Measurements from ENCODE around the gene SEL1L2.

The SEL1L2 gene

GRCh38 chr20:13891575-13891974 lies 98.8 kb downstream of the SEL1L2 start:
- Histone ChIP-seq H3K9ac (ENCODE audit: low read length) (no peak overlapping the region), H3K4me1 (ENCODE audit: control insufficient read depth, insufficient read depth, low read length) (peaks cover 7% of the 10 kb centered on the region), H3K9me3 (ENCODE audit: control insufficient read depth, low read length) (peaks cover 16% of the 10 kb centered on the region), H3K27me3 (replicated peaks; ENCODE audit: control insufficient read depth, insufficient read depth, low read length) (no peaks in the 10 kb centered on the region), H3K4me3 (ENCODE audit: low read length) (no peak overlapping the region), H3K36me3 (ENCODE audit: control insufficient read depth, insufficient read depth, low read length, severe bottlenecking) (no peaks in the 10 kb centered on the region)
- no peak for DNase-seq (ENCODE audit: low read depth)

GRCh38 chr20:13884803-13885202 lies 105.6 kb downstream of the SEL1L2 start:
- H3K4me3 ChIP-seq (ENCODE audit: low read length) = no peak overlapping the region
- no peaks in the 10 kb centered on the region for H3K27me3 ChIP-seq (replicated peaks; ENCODE audit: control insufficient read depth, insufficient read depth, low read length)
- H3K9me3 ChIP-seq (ENCODE audit: control insufficient read depth, low read length) = no peaks in the 10 kb centered on the region
- no peak overlapping the region for H3K9ac ChIP-seq (ENCODE audit: low read length)
- DNase-seq (ENCODE audit: low read depth) = no peak
- H3K36me3 ChIP-seq (ENCODE audit: control insufficient read depth, insufficient read depth, low read length, severe bottlenecking) = no peaks in the 10 kb centered on the region
- peaks cover 18% of the 10 kb centered on the region for H3K4me1 ChIP-seq (ENCODE audit: control insufficient read depth, insufficient read depth, low read length)

GRCh38 chr20:13883425-13883824 lies 107.0 kb downstream of the SEL1L2 start:
- no peak for DNase-seq (ENCODE audit: low read depth)

GRCh38 chr20:13878566-13878965 lies 111.8 kb downstream of the SEL1L2 start:
- Histone ChIP-seq H3K4me1 (ENCODE audit: control insufficient read depth, insufficient read depth, low read length) (peaks cover 11% of the 10 kb centered on the region), H3K9me3 (ENCODE audit: control insufficient read depth, low read length) (no peaks in the 10 kb centered on the region), H3K9ac (ENCODE audit: low read length) (no peak overlapping the region), H3K27me3 (replicated peaks; ENCODE audit: control insufficient read depth, insufficient read depth, low read length) (no peaks in the 10 kb centered on the region), H3K4me3 (ENCODE audit: low read length) (no peak overlapping the region), H3K36me3 (ENCODE audit: control insufficient read depth, insufficient read depth, low read length, severe bottlenecking) (no peaks in the 10 kb centered on the region)
- DNase-seq (ENCODE audit: low read depth) = no peak

More at GRCh38 chr20:13883425-13883824, 107.0 kb downstream of the SEL1L2 start:
- Histone ChIP-seq H3K36me3 (ENCODE audit: control insufficient read depth, insufficient read depth, low read length, severe bottlenecking) (no peaks in the 10 kb centered on the region), H3K9ac (ENCODE audit: low read length) (no peak overlapping the region), H3K27me3 (replicated peaks; ENCODE audit: control insufficient read depth, insufficient read depth, low read length) (no peaks in the 10 kb centered on the region), H3K4me1 (ENCODE audit: control insufficient read depth, insufficient read depth, low read length) (peaks cover 17% of the 10 kb centered on the region), H3K9me3 (ENCODE audit: control insufficient read depth, low read length) (no peaks in the 10 kb centered on the region), H3K4me3 (ENCODE audit: low read length) (no peak overlapping the region)

- H3K36me3 ChIP-seq (ENCODE audit: control insufficient read depth, insufficient read depth, low read length, severe bottlenecking) = no peaks in the 10 kb centered on the region
- no peak overlapping the region for H3K4me3 ChIP-seq (ENCODE audit: low read length)
- H3K4me1 ChIP-seq (ENCODE audit: control insufficient read depth, insufficient read depth, low read length) = peaks cover 6% of the 10 kb centered on the region
- no peaks in the 10 kb centered on the region for H3K9me3 ChIP-seq (ENCODE audit: control insufficient read depth, low read length)
- no peaks in the 10 kb centered on the region for H3K27me3 ChIP-seq (replicated peaks; ENCODE audit: control insufficient read depth, insufficient read depth, low read length)
- H3K9ac ChIP-seq (ENCODE audit: low read length) = no peak overlapping the region
- no peak for DNase-seq (ENCODE audit: low read depth)
Measured at GRCh38 chr20:13877793-13878192, 112.6 kb downstream of the SEL1L2 start.

- H3K27me3 ChIP-seq (replicated peaks; ENCODE audit: control insufficient read depth, insufficient read depth, low read length) = no peaks in the 10 kb centered on the region
- H3K9me3 ChIP-seq (ENCODE audit: control insufficient read depth, low read length) = no peaks in the 10 kb centered on the region
- H3K4me1 ChIP-seq (ENCODE audit: control insufficient read depth, insufficient read depth, low read length) = peaks cover under 1% of the 10 kb centered on the region
- H3K36me3 ChIP-seq (ENCODE audit: control insufficient read depth, insufficient read depth, low read length, severe bottlenecking) = no peaks in the 10 kb centered on the region
- no peak overlapping the region for H3K9ac ChIP-seq (ENCODE audit: low read length)
- H3K4me3 ChIP-seq (ENCODE audit: low read length) = no peak overlapping the region
- no peak for DNase-seq (ENCODE audit: low read depth)
Measured at GRCh38 chr20:13875265-13875811, 115.1 kb downstream of the SEL1L2 start.

- H3K9ac ChIP-seq (ENCODE audit: low read length) = no peak overlapping the region
- H3K4me1 ChIP-seq (ENCODE audit: control insufficient read depth, insufficient read depth, low read length) = peaks cover 8% of the 10 kb centered on the region
- H3K4me3 ChIP-seq (ENCODE audit: low read length) = no peak overlapping the region
- DNase-seq (ENCODE audit: low read depth) = no peak
- no peaks in the 10 kb centered on the region for H3K27me3 ChIP-seq (replicated peaks; ENCODE audit: control insufficient read depth, insufficient read depth, low read length)
- no peaks in the 10 kb centered on the region for H3K9me3 ChIP-seq (ENCODE audit: control insufficient read depth, low read length)
- no peaks in the 10 kb centered on the region for H3K36me3 ChIP-seq (ENCODE audit: control insufficient read depth, insufficient read depth, low read length, severe bottlenecking)
Measured at GRCh38 chr20:13874394-13875157, 115.8 kb downstream of the SEL1L2 start.

GRCh38 chr20:13873831-13874230 lies 116.6 kb downstream of the SEL1L2 start:
- no peak overlapping the region for H3K9ac ChIP-seq (ENCODE audit: low read length)

GRCh38 chr20:13870170-13870748 lies 120.2 kb downstream of the SEL1L2 start:
- Histone ChIP-seq H3K9me3 (ENCODE audit: control insufficient read depth, low read length) (no peaks in the 10 kb centered on the region), H3K4me1 (ENCODE audit: control insufficient read depth, insufficient read depth, low read length) (peaks cover 42% of the 10 kb centered on the region), H3K27me3 (replicated peaks; ENCODE audit: control insufficient read depth, insufficient read depth, low read length) (no peaks in the 10 kb centered on the region), H3K36me3 (ENCODE audit: control insufficient read depth, insufficient read depth, low read length, severe bottlenecking) (no peaks in the 10 kb centered on the region), H3K9ac (ENCODE audit: low read length) (no peak overlapping the region), H3K4me3 (ENCODE audit: low read length) (no peak overlapping the region)
- DNase-seq (ENCODE audit: low read depth) = no peak

More at GRCh38 chr20:13873831-13874230, 116.6 kb downstream of the SEL1L2 start:
- peaks cover 16% of the 10 kb centered on the region for H3K4me1 ChIP-seq (ENCODE audit: control insufficient read depth, insufficient read depth, low read length)
- H3K4me3 ChIP-seq (ENCODE audit: low read length) = no peak overlapping the region
- H3K9me3 ChIP-seq (ENCODE audit: control insufficient read depth, low read length) = no peaks in the 10 kb centered on the region
- no peaks in the 10 kb centered on the region for H3K27me3 ChIP-seq (replicated peaks; ENCODE audit: control insufficient read depth, insufficient read depth, low read length)
- no peaks in the 10 kb centered on the region for H3K36me3 ChIP-seq (ENCODE audit: control insufficient read depth, insufficient read depth, low read length, severe bottlenecking)
- DNase-seq (ENCODE audit: low read depth) = no peak

GRCh38 chr20:13868331-13868730 lies 122.1 kb downstream of the SEL1L2 start:
- H3K9me3 ChIP-seq (ENCODE audit: control insufficient read depth, low read length) = no peaks in the 10 kb centered on the region
- H3K27me3 ChIP-seq (replicated peaks; ENCODE audit: control insufficient read depth, insufficient read depth, low read length) = no peaks in the 10 kb centered on the region
- no peaks in the 10 kb centered on the region for H3K36me3 ChIP-seq (ENCODE audit: control insufficient read depth, insufficient read depth, low read length, severe bottlenecking)
- peak overlapping the region; percentile 25 for H3K4me3 ChIP-seq (ENCODE audit: low read length)
- peak; percentile 22 for DNase-seq (ENCODE audit: low read depth)
- peaks cover 51% of the 10 kb centered on the region for H3K4me1 ChIP-seq (ENCODE audit: control insufficient read depth, insufficient read depth, low read length)
- no peak overlapping the region for H3K9ac ChIP-seq (ENCODE audit: low read length)

GRCh38 chr20:13865791-13866351 lies 124.5 kb downstream of the SEL1L2 start:
- no peaks in the 10 kb centered on the region for H3K9me3 ChIP-seq (ENCODE audit: control insufficient read depth, low read length)
- no peak overlapping the region for H3K4me3 ChIP-seq (ENCODE audit: low read length)
- DNase-seq (ENCODE audit: low read depth) = peak; percentile 50
- no peak overlapping the region for H3K9ac ChIP-seq (ENCODE audit: low read length)
- H3K36me3 ChIP-seq (ENCODE audit: control insufficient read depth, insufficient read depth, low read length, severe bottlenecking) = no peaks in the 10 kb centered on the region
- no peaks in the 10 kb centered on the region for H3K27me3 ChIP-seq (replicated peaks; ENCODE audit: control insufficient read depth, insufficient read depth, low read length)
- peaks cover 56% of the 10 kb centered on the region for H3K4me1 ChIP-seq (ENCODE audit: control insufficient read depth, insufficient read depth, low read length)

Data from adipocyte (in vitro differentiated cells).